ENCODE results near the gene EPHB1.
"Not testable (repeated sequence)": the region's sequence is repeated elsewhere in the genome, so short reads cannot be mapped to it uniquely, and the experiment has no call there.

Gene EPHB1

DNA sequence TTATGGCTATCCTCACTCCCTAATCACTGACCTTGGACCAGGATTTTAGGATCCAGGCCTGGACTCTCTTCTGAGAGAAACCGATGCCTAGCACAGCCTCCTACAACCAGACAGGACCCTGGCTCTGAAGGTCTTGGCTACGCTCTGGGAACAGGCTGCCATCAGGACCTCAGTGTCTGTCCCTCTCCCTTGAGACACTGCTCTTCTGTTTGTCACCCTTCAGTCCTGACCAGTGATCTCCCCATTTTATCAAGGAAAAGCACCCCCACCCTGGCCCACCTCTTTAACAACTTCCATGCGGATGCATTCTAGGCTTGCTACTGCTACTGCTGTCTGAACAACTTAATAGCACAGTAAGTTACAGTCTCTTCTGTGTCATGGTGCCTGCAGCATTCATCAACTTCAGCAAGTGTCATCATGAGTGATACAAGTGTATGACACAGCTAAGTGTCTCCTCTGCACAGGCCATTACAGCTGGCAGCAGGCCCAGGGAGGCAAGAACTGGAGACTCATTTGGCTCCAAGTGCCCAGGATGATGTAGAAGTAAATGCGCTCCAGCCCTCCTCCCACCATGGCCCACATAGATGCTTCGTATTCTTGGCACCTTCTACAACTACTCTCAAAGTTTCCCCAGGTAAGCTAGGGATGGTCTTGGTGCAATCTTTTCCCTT lies 302.4 kb downstream of the EPHB1 start:
- no peak for DNase-seq

DNA sequence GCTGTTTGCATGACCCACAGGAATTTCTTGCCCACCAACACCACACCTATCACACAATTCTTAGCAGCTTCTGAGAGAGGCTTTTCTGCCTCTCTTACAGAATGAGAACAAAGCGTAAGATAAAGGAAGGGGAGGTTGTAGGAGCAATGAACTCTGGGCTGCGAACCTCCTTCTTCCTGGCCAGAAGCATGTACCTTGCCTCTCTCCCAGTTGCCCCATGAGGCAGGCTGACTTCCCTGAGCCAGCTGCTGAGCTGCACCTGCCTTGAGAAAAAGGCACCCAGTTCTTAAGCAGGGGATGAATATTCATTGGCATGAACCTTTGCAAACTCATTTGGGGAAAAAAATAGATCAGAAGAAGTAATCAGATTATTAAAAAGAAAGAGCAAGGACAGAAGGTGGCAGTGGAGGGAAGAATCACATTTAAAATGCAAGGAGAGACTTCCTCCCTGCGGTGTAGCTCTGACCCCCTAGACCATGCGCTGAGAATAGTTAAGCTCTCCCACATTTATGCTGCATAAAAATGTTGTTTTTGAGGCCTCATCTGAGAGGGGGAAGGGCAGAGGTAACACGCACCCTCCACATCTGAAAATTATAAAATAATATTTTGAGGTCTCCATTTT lies 304.8 kb downstream of the EPHB1 start:
- no peak for DNase-seq

DNA sequence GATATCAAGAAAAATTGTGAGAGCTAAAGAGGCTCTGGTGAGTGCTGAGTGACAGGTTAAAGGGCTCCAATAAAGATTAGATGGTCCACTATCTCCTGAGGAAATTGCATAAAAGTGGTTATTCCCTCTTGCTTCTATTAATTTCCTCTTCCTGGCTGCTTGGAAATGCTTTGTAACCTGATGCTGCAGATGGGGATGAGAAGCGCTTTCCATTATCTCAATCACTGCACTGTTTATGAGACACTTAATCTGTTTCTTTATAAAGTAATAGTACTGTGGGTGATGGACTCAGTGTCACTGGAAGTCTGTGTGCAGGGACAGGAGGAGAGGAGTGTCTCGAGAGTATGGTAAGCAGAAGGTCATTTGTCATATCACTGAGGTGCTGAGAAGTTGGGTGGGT lies 305.3 kb downstream of the EPHB1 start:
- no peak for DNase-seq

DNA sequence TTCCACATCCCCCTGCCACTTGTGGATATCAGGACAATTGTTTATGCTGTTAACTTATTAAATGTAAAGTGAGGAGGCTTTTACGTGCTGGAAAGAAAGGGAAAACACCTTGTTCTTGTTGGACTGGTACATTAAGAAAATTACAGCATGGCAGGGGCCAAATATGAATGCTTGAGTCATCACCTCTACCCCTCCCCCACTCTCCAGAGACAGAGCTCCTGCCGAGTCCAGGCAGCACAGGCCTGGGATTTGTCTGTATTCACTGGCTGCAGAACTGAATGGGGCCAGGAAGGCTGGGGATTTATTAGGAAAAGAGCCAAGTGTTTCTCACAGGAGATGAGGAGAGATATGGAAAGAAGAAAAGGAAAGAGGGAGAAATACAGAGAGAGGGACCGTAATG lies 308.9 kb downstream of the EPHB1 start:
- no peak for DNase-seq

DNA sequence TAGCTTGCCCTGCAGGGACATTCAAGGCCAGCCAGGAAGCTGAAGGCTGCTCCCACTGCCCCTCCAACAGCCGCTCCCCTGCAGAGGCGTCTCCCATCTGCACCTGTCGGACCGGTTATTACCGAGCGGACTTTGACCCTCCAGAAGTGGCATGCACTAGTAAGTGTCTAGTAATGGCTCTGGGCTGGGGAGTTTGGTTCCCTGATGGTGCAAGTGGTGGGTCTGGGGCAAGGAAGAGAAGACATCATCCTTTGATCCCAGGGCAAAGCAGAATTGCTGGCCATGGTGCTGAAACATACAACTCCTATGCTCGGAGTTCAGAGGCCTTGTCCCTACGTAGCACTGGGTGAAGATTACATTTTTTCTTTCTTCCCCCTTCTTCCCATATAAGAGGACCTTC lies 311.4 kb downstream of the EPHB1 start:
- no peak for DNase-seq

DNA sequence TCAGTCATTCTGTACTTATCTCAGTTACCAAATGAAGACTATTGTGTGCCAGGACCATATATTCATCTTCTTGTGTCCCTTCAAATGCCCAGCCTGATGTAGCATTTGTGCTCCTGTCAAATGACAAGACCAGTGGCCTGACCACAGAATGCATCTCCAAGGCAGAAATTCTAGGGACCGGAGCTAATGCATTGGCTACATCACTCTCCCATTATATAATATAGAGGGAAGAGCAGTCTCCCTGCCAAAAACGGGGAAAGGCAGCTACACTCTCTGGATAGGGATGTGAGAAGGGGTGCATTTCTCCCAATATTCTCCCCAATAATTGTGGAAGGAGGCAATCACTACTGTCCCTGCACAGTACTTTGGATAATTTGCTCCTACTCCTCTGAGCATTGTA lies 312.0 kb downstream of the EPHB1 start:
- no peak for DNase-seq

DNA sequence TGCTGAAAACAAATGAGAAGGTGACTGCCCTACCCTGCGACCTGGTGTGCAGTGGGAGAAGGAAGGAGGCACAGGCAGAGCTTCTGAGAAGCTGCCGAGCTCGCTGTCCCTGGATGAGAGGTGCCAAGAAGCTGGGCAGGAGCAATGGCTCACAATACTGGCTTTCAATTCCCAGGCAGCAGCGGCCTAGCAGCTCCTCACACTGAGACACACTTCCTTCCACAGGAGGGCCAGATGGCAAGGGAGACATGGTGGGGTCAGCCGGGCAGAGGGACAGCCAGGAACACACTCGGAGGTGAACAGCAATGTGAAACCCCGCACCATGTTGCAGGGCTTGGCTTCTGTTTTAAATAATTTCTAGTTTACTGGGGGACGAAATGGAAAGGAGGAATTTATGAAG lies 314.6 kb downstream of the EPHB1 start:
- no peak for DNase-seq

DNA sequence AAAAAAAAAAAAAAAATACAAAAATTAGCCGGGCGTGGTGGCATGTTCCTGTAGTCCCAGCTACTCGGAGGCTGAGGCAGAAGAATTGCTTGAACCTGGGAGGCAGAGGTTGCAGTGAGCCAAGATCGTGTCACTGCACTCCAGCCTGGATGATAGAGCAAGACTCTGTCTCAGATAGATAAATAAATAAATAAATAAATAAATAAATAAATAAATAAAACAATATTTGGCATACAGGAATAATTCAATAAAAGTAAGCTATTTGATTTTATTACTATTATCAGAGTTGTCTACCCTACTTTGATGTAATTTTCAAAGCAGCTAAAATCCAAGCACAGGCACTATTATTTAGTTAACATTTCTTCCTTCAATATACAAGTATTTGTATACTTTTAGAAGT lies 319.5 kb downstream of the EPHB1 start:
- DNase-seq = not testable (repeated sequence)

DNA sequence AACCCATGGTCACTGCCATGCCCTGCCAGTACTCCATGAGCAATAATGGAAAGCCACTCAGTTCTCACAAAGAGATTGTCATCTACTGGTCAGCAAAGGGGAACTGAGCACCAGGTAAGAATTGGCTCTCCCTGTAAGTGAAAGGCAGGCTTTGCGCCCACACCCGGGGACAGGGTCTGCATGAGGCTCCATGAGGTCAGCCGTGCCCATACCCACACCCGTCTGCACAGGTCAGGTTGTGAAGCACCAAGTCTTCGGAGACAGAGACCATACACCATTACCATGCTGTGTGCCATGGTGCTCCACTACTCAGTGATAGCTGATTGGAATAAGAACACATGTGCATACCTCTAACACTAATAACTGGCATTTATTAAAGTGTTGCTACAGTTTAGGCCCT lies 322.9 kb downstream of the EPHB1 start:
- no peak for DNase-seq

DNA sequence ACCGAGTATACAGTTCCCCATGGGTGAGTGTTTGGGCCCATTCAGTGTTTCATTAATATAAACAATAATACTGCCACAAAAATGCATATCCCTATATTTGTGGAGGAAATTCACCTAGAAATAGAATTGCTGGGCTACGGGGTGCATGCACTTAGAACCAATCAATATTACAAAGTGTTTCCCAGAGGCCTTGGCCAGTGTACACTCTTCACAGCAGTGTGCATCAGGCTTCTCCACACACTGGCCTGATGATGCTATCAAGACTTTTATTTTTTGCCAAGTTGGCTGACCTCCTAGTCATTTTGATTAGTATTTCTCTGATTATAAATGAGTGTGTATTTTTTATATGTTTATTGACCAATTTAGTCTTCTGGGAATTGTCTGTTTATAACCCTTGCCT lies 323.7 kb downstream of the EPHB1 start:
- DNase-seq = no peak

DNA sequence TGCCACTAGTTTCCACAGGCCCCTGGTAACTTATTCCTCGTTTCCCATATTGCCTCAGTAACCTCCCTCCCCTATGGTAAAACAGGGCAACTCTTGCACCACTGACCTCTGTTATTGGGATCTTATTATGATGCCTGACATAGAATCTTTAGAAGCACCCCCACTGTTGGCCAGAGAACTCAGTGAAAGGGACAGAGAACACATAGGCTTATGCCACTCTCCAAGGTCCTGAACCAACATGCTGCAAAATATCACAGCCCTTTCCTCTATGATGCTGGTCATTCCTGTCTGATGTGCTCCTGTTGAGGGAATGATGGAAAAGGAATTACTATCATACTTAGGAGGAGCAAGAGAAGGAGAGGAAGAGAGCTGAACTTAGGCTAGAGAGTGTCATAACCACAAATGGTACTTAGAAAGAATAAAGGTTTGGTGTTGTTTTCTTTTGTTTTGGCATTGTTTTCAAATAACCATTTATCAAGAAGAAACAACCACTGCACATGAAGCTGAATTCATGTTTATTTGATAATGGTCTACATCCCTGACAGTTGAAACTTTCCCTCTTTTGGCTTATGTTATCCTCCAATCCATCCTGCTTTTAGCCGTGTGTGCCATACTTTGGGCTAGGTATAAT lies 330.2 kb downstream of the EPHB1 start:
- DNase-seq = no peak

DNA sequence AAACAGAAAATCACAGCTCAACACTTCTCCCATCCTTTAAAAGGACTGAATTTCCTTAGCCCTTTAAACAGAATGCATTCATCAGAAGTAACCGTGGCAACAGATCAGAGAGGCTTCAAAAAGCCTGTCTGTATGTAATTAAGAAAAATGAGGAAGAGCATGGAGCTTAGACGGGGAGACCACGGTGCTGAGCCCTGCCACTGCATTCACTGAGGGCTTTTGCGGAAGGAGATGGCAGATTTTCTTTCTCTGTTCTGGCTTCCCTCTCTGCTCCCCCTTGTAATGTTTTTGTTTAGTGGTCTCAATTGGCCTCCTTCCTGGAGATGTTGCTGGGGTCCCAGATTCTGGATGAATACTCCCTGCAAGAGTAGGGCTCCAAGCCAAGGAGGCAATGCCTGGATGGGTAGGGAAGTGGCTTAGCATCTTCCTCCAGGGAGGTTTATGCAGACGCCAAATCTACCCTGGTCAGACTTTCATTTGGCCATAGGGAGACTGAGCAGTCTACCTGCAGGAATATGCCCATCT lies 332.9 kb downstream of the EPHB1 start:
- no peak for DNase-seq

DNA sequence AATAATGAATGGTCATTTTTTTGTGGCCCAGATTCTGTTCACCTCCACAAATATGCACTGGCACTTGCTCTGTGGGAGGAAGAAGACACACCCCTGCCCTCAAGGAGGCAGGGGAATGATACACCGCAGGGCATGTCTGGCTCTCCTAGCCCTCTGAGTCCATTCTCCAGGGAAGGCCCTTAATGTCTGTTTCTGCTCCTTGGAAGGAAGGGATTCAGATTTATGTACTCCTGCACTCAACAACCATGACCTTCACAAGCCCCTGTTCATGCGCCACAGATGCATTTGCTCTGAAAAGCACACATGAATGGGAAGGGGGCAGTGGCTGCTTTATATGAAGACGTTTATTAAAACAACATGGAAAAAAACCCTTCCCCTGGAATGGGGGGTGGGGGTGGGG lies 333.8 kb downstream of the EPHB1 start:
- no peak for DNase-seq

DNA sequence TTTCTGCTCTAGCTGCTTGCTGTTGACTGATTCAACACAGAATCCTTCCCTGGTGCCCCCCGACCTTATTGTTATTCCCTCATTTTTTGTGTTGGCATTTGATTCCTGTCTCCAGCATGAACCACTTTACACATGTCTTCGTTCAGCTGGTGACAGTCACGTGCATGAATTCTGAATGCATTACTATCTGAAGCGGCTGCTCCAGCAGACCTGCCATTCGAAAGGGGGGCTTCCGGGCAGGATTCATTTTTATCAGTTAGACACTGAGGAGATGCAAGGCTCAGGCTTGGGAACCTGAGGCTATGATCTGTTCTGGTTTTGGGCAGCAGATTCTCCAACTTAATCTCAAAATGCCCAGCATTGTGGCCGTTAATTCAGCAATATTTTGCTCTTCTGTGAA lies 336.2 kb downstream of the EPHB1 start:
- no peak for DNase-seq

DNA sequence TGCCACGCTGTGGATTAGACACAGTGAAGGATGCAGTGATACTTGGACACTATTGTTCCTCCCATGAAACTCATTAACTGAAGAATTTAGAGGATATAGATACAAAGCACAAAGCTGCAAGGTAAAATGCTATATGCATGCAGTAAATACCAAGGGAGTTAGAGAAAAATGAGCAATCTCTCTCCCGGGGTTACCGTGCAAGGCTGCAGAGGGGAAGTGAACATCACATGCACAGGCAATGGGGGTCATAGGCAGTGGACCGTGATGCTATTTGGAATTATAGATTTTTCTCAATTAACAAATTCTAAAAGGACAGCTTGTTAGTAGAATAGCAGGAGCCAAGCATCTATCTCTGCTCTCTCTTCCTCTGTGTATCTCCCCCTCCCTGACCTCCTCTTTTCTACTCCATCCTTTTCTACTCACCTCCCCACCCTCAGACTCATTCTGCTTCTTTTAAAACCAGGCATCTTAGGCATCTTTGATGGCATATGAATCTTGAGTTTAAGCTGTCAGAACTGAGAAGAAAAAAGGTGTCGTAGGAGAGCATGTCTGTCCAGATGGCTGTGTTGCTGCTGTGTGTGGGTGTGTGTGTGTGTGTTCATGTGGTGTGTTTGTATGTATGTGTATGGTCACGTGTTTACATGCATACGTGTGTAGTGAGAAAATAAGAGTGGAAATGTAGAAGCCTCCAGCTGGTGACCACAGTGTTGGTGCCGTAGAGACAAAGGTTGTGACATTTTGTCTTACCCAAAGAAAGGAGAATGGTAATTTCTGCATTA lies 339.0 kb downstream of the EPHB1 start:
- no peak for DNase-seq

DNA sequence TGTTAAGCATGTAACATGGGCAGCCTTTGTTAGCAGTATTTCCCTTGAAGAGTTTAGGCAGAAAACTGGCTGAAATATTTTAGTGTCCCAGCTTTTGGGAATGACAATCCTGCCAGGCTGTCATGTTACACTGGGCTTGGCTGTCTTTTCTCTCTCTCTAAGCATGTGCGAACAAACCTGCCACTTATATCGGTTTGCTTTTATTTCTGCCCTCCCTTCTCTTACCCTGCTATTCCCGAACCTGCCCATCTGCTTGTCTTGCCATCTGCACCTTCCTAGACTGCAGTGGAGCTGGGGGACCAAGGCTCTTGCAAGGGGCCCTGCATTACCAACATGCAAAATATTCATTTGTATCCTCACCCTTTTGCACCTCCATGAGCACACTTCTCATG lies 339.6 kb downstream of the EPHB1 start:
- DNase-seq = no peak

DNA sequence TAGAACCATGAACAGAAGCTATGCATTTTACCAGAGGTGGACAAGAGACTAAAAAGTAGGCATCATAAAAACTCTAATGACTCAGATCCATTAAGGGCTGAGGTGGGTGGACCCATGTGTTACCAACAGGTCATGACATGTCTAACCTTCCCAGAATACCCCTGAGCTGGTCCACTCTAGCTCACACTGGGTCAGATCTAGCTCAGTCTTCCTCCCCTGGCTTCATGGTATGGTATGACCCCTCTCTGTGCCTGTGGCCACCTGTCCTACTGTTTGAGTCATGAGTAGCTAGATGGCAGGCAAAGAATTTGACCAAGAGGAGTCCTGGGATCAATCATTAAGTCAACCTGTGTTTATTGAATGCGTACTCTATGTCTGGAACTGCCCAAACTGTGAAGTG lies 340.4 kb downstream of the EPHB1 start:
- DNase-seq = no peak

DNA sequence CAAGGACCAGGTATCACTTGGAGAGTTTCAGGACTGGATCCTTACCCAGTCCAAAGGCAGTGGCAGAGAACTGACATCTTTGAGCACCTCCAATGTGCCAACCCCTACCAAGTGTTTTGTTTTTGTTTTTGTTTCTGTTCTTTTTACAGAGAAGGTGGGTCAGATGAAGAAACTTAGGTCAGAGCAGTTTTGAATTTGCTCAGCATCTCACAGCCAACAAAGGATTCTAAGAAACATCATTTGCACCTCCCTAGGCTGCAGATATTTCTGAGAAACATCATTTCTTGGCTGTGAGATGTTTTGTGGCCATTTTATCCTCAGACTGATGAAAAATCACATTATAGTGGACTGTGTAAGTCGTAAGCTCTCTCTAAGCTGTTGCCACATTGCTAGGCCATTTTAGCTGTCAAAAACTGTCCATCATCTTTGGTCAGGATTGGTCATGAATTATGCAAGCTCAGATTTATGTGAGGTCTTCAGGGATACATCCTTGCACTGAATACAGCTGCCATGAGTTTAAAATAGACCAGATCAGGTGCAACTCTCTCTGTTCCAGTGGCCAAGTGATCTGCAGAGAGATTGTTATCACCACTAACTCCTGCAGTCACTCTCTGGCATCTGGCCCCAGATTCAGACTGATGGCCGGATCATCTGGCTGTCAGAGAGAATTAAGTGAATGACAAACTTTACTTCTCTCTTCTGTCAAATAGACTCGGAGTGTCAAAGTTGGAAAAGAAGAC lies 341.5 kb downstream of the EPHB1 start:
- DNase-seq = no peak

DNA sequence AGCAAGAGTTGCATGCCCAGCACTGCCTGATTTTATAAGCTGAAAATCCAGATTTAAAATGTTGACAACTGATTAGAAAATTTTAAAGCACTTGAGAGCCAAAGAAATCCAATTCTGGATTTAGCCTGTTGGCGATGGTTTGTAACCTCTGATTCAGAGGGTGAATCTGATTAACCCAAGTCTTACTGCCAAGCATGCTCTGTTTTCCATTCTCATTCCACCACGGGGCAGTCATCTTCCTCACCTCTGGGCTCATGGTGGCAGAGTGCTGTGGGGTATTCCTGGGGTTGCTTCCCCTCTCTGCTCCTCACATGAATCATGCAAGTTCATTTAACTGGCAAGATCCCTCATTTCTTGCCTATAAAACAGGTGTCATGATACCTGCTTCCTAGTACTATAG lies 342.2 kb downstream of the EPHB1 start:
- DNase-seq = no peak

DNA sequence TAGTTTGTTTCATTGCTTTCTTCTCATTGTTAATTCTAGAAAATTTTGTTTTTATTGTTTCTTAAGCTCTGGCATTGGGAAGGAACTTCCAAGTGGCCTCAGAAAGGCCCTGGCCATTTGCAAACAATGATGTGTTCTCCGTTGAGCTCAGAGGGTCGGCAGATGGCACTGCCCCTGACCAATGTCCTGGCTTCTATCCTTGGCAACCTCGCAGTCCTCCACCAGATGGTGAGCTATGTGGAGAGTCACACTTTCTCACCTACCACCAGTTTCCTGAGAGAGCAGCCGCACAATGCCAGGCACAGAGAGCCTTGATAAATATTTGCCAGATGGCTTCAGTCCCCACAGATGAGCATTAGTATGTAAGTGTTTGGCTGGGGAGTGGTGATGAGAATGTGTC lies 343.7 kb downstream of the EPHB1 start:
- DNase-seq = no peak

DNA sequence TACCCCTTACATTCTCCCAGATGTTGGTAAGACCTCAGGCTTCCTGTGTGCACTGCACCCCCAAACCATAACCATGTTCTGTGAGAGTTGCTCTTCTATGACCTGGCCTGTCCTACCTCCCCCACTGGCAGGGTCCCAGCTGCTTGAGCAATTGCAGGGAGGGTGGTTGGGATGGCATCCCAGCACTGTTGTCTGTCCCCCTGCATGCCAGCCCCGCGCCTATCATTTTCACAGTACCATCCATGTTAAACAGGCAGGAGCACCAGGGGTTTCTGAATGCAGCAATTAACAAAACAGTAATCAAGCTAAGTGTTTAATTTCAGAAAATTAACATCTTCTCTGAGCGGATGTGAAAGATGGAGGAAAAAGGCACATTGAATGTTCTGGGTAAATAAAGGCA lies 345.5 kb downstream of the EPHB1 start:
- DNase-seq = no peak

DNA sequence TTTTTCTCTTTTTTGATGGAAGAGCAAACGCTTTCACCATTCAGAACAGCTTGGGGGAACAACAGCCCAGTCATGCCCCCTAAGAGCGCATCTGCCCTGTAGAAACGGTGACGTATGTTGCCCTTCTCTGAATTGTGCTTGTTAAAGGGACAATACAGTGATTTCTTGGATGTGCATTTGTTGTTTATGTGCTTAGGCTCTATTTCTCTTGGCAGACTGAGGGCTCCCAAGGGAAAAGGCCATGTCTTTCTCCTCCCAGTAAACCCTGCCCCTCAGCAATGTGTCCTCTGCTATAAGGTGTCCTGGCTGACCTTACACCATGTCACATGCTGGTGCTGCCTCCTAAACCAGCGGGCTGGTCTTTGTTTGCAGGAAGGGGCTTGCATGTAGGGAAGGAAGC lies 346.1 kb downstream of the EPHB1 start:
- DNase-seq = no peak

DNA sequence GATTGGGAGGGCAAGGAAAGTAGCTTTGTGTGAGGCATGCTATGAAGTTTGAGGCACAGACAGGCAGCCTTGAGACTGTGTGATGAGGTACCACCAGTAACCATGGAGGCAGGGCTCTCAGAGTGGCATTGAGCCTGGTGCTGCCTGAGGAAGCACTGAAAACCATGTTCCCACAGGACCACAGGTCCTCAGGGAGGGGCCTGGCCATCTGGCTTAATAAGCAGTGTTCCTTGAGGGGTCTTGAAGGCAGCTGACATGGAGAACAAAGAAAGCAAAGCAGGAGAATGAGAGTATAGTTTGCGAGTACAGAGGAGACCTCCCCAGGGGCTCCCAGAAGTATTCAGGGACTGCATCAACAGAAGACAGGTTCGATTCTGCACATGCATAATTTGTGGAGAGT lies 346.6 kb downstream of the EPHB1 start:
- no peak for DNase-seq
